Thoracic aorta (tissue), 2 donors: ENCODE data around the gene TMEM269. TPM values are rescaled to one million over a fixed set of nuclear protein-coding genes. Genes with fewer than 3 reads are reported as not detected.

Experiments used
- ATAC-seq: fragments of 150-250 bp; one replicate; pipeline ENCODE4 v1.8.0; 2017; ENCODE audit warnings: low read depth; ENCODE audit not compliant: insufficient number of reproducible peaks, low FRiP score
- DNase-seq: peaks from one replicate; pipeline ENCODE4 v3.0.0-alpha.2; 2020; ENCODE audit warnings: low spot score
- H3K27ac ChIP-seq, 2 donors: fragments of 200-600 bp; sonication (generic); 1 replicate in 1 of 2; 2 replicates in 1 of 2; pipeline ENCODE4 v1.5.1; 2016; ENCODE audit warnings: mild to moderate bottlenecking in 2 of 2, moderate library complexity in 2 of 2
- H3K27me3 ChIP-seq: fragments of 200-600 bp; sonication (generic); replicated peaks from 2 replicates; pipeline ENCODE4 v1.6.0; 2016; ENCODE audit warnings: mild to moderate bottlenecking; ENCODE audit not compliant: insufficient read depth
- H3K36me3 ChIP-seq: fragments of 200-600 bp; sonication (generic); one replicate; pipeline ENCODE4 v1.5.1; 2016
- H3K4me1 ChIP-seq, 2 donors: fragments of 200-600 bp; sonication (generic); 1 replicate in 1 of 2; 2 replicates in 1 of 2; pipeline versions ENCODE4 v1.5.1 to v1.6.0; 2016; ENCODE audit warnings: low read depth in 2 of 2, mild to moderate bottlenecking in 1 of 2; ENCODE audit not compliant: control insufficient read depth in 1 of 2
- H3K4me3 ChIP-seq: fragments of 200-600 bp; sonication (generic); 2 replicates; pipeline ENCODE4 v1.5.1; 2016; ENCODE audit warnings: mild to moderate bottlenecking
- H3K9me3 ChIP-seq: fragments of 200-600 bp; sonication (generic); 2 replicates; pipeline ENCODE4 v1.5.1; 2016
- CTCF ChIP-seq: fragments of 200-600 bp; sonication (generic); IDR thresholded peaks from one replicate; pipeline ENCODE4 v1.5.1; 2019; ENCODE audit warnings: antibody characterized with exemption
- total RNA-seq, 2 donors: library from RNA; depleted of rRNA; stranded (reverse); fragments of >200 nt; gene quantifications; one replicate each; pipeline versions ENCODE4 v1.1.0 to v1.2.3, GENCODE V29; 2016

The TMEM269 gene
- total RNA-seq, 2 donors from 2014 or later, result 0.27 to 0.35 TPM

GRCh38 chr1:42815941-42816584, 31.3 kb downstream of the TMEM269 start:
- DNase-seq (no peak), ATAC-seq (no peak)
- no peak for TF ChIP-seq CTCF
- H3K4me3 ChIP-seq, result peak overlapping the region; percentile 97
- H3K27ac ChIP-seq, result peak overlapping the region; percentile 71 to 99
- H3K4me1 ChIP-seq, result peaks cover 9 to 17% of the 10 kb centered on the region in 2 donors
- no peaks in the 10 kb centered on the region for H3K27me3 ChIP-seq
- no peaks in the 10 kb centered on the region for H3K36me3 ChIP-seq
- no peaks in the 10 kb centered on the region for H3K9me3 ChIP-seq

GRCh38 chr1:42816585-42817439, 32.0 kb downstream of the TMEM269 start, which contains the start of the genes ERMAP and SVBP:
TSS of gene ERMAP (plus strand) at chr1:42817122. CDS start at chr1:42830449, 13,327 bp downstream.
TSS of gene SVBP (minus strand) at chr1:42817397. CDS start at chr1:42816544, 853 bp downstream.
- H3K4me3 ChIP-seq, result peak within 1 kb of the TSS; percentile 97
- no peaks in the 10 kb centered on the region for H3K36me3 ChIP-seq
- DNase-seq (peak; percentile 65), ATAC-seq (peak; percentile 99)
- H3K4me1 ChIP-seq, result peaks cover 9 to 17% of the 10 kb centered on the region in 2 donors
- no peaks in the 10 kb centered on the region for H3K9me3 ChIP-seq
- peak within 1 kb of the TSS; percentile 98 to 99 for H3K27ac ChIP-seq
- no peaks in the 10 kb centered on the region for H3K27me3 ChIP-seq
- TF ChIP-seq CTCF, result no peak

- no peaks in the 10 kb centered on the region for H3K27me3 ChIP-seq
- ATAC-seq, result no peak
- H3K4me1 ChIP-seq, result peaks cover 9 to 17% of the 10 kb centered on the region in 2 donors
- no peak for DNase-seq
- no peaks in the 10 kb centered on the region for H3K9me3 ChIP-seq
- H3K4me3 ChIP-seq, result peak overlapping the region; percentile 97
- peak overlapping the region in 1 of 2 donors; percentile 99 for H3K27ac ChIP-seq
- TF ChIP-seq CTCF, result no peak
- no peaks in the 10 kb centered on the region for H3K36me3 ChIP-seq
Measured at GRCh38 chr1:42817440-42817767, 32.6 kb downstream of the TMEM269 start.

- peak overlapping the region; percentile 97 for H3K4me3 ChIP-seq
- no peaks in the 10 kb centered on the region for H3K36me3 ChIP-seq
- H3K9me3 ChIP-seq, result no peaks in the 10 kb centered on the region
- ATAC-seq (no peak), DNase-seq (no peak)
- H3K27me3 ChIP-seq, result no peaks in the 10 kb centered on the region
- no peak overlapping the region for H3K27ac ChIP-seq
- TF ChIP-seq CTCF, result no peak
- peaks cover 9 to 17% of the 10 kb centered on the region in 2 donors for H3K4me1 ChIP-seq
Measured at GRCh38 chr1:42817976-42818375, 33.2 kb downstream of the TMEM269 start.

GRCh38 chr1:42820813-42821212, 36.0 kb downstream of the TMEM269 start:
- no peaks in the 10 kb centered on the region for H3K27me3 ChIP-seq
- H3K27ac ChIP-seq, result no peak overlapping the region
- H3K4me3 ChIP-seq, result no peak overlapping the region
- no peak for ATAC-seq
- no peak for TF ChIP-seq CTCF
- DNase-seq, result no peak
- H3K4me1 ChIP-seq, result peaks cover 7 to 16% of the 10 kb centered on the region in 2 donors
- H3K36me3 ChIP-seq, result no peaks in the 10 kb centered on the region
- no peaks in the 10 kb centered on the region for H3K9me3 ChIP-seq
